IMR-90 (cell line): ENCODE results near the gene CCM2. TPM values are rescaled to one million over a fixed set of nuclear protein-coding genes. Genes with fewer than 3 reads are reported as not detected.

Source experiments
- ATAC-seq: fragments of 200-7000 bp; cut with Tn5 transposase; 2 replicates; pipeline ENCODE4 v1.9.1; 2020; ENCODE audit warnings: low read depth, mild to moderate bottlenecking, moderate library complexity
- BruUV-seq: library from RNA; stranded (reverse); fragments of 400-500 nt; replicated peaks from 2 replicates; lab custom pipeline; 2021; lab: Mats Ljungman, UMichigan
- CTCF ChIA-PET: fragments of 300-600 bp; formaldehyde crosslinking; extraction: SDS; loops from one replicate; lab custom pipeline; 2021; ENCODE audit warnings: antibody characterized with exemption; lab: Yijun Ruan, JAX
- POLR2A ChIA-PET: fragments of 300-600 bp; sonication (Branson Sonifier 250); formaldehyde crosslinking; loops from one replicate; lab custom pipeline; 2022; ENCODE audit warnings: antibody characterized with exemption; ENCODE audit not compliant: unreplicated experiment; lab: Charles Lee
- DNase-seq: peaks from one replicate; pipeline ENCODE4 v3.0.0; 2013
- H2AFZ ChIP-seq: replicated peaks from 2 replicates; pipeline ENCODE3; 2013; ENCODE audit warnings: low read length, mild to moderate bottlenecking; ENCODE audit not compliant: poor library complexity
- H2AK5ac ChIP-seq: 2 replicates; pipeline ENCODE4 v1.6.1; 2013; ENCODE audit warnings: low read depth, low read length, inconsistent platforms
- H2AK9ac ChIP-seq: replicated peaks from 2 replicates; pipeline ENCODE3; 2013; ENCODE audit warnings: mild to moderate bottlenecking, low read depth, low read length, moderate library complexity; ENCODE audit not compliant: poor library complexity
- H2BK120ac ChIP-seq: 2 replicates; pipeline ENCODE4 v1.6.1; 2013; ENCODE audit warnings: low read depth, low read length, inconsistent platforms
- H2BK15ac ChIP-seq: 3 replicates; pipeline ENCODE4 v1.6.1; 2013; ENCODE audit warnings: low read depth, low read length, inconsistent platforms
- H2BK20ac ChIP-seq: 2 replicates; pipeline ENCODE4 v1.6.1; 2013; ENCODE audit warnings: low read depth, mild to moderate bottlenecking, inconsistent platforms, low read length, moderate library complexity
- H2BK5ac ChIP-seq: 2 replicates; pipeline ENCODE4 v1.6.1; 2013; ENCODE audit warnings: mild to moderate bottlenecking, low read depth, low read length, inconsistent platforms; ENCODE audit not compliant: poor library complexity, severe bottlenecking
- H3K14ac ChIP-seq: replicated peaks from 2 replicates; pipeline ENCODE4 v1.6.1; 2013; ENCODE audit warnings: low read depth, low read length, inconsistent platforms
- H3K18ac ChIP-seq: 2 replicates; pipeline ENCODE4 v1.6.1; 2013; ENCODE audit warnings: low read depth, low read length, control low read depth
- H3K23ac ChIP-seq: 2 replicates; pipeline ENCODE4 v1.6.1; 2013; ENCODE audit warnings: low read depth, low read length, inconsistent platforms
- H3K27ac ChIP-seq: 2 replicates; pipeline ENCODE4 v1.5.1; 2013; ENCODE audit warnings: mild to moderate bottlenecking, control low read depth, low read length; ENCODE audit not compliant: insufficient read depth
- H3K27me3 ChIP-seq: 2 replicates; pipeline ENCODE4 v1.6.1; 2013; ENCODE audit warnings: low read length; ENCODE audit not compliant: control insufficient read depth, insufficient read depth
- H3K36me3 ChIP-seq: 2 replicates; pipeline ENCODE4 v1.6.1; 2013; ENCODE audit warnings: low read length, mixed read lengths; ENCODE audit not compliant: control insufficient read depth, insufficient read depth
- H3K4ac ChIP-seq: 2 replicates; pipeline ENCODE4 v1.6.1; 2013; ENCODE audit warnings: low read depth, low read length, inconsistent platforms
- H3K4me1 ChIP-seq: 2 replicates; pipeline ENCODE4 v1.6.1; 2013; ENCODE audit warnings: low read length, mixed read lengths; ENCODE audit not compliant: control insufficient read depth, insufficient read depth
- H3K4me2 ChIP-seq: 2 replicates; pipeline ENCODE4 v1.6.1; 2013; ENCODE audit warnings: low read depth, mild to moderate bottlenecking, control low read depth, low read length, moderate library complexity
- H3K4me3 ChIP-seq: 2 replicates; pipeline ENCODE4 v1.5.1; 2013; ENCODE audit warnings: low read depth, mild to moderate bottlenecking, control low read depth, low read length, moderate library complexity; ENCODE audit not compliant: insufficient read depth
- H3K56ac ChIP-seq: 2 replicates; pipeline ENCODE4 v1.6.1; 2013; ENCODE audit warnings: low read length, inconsistent platforms; ENCODE audit not compliant: insufficient read depth; ENCODE audit errors: extremely low read depth
- H3K79me1 ChIP-seq, 2 experiments: 2 replicates each; pipeline ENCODE4 v1.6.1; 2013; ENCODE audit warnings: low read length in 2 of 2, inconsistent platforms in 1 of 2, low read depth in 1 of 2
- H3K9ac ChIP-seq: 2 replicates; pipeline ENCODE4 v1.6.1; 2013; ENCODE audit warnings: low read depth, low read length, control low read depth
- H3K9me1 ChIP-seq: 2 replicates; pipeline ENCODE4 v1.6.1; 2013; ENCODE audit warnings: low read length, inconsistent platforms; ENCODE audit not compliant: insufficient read depth
- H3K9me3 ChIP-seq: 2 replicates; pipeline ENCODE4 v1.6.1; 2013; ENCODE audit warnings: low read length; ENCODE audit not compliant: control insufficient read depth, insufficient read depth
- H4K20me1 ChIP-seq: 2 replicates; pipeline ENCODE4 v1.6.1; 2013; ENCODE audit warnings: low read length, inconsistent platforms; ENCODE audit not compliant: insufficient read depth
- H4K5ac ChIP-seq: 2 replicates; pipeline ENCODE4 v1.6.1; 2013; ENCODE audit warnings: mild to moderate bottlenecking, low read depth, low read length, control low read depth
- H4K8ac ChIP-seq, 2 experiments: 2 replicates each; pipeline ENCODE4 v1.6.1; 2013; ENCODE audit warnings: low read depth in 2 of 2, low read length in 2 of 2, control low read depth in 1 of 2, inconsistent platforms in 1 of 2
- H4K91ac ChIP-seq: 2 replicates; pipeline ENCODE4 v1.6.1; 2013; ENCODE audit warnings: low read depth, low read length, inconsistent platforms; ENCODE audit not compliant: insufficient read depth
- BHLHE40 ChIP-seq: fragments of 150-350 bp; IDR thresholded peaks from 2 replicates; pipeline ENCODE4 v1.6.1; 2016; ENCODE audit warnings: mild to moderate bottlenecking, low read depth, low read length
- CEBPB ChIP-seq: IDR thresholded peaks from 2 replicates; pipeline ENCODE4 v1.6.1; 2012; ENCODE audit warnings: low read depth, low read length, improper control_type of control experiment
- FOS ChIP-seq: fragments of 150-350 bp; IDR thresholded peaks from 2 replicates; pipeline ENCODE4 v1.6.1; 2016; ENCODE audit warnings: low read depth, low read length
- MAFK ChIP-seq: IDR thresholded peaks from 2 replicates; pipeline ENCODE4 v1.6.1; 2012; ENCODE audit warnings: low read depth, low read length, improper control_type of control experiment
- MAZ ChIP-seq: IDR thresholded peaks from 2 replicates; pipeline ENCODE4 v1.6.1; 2012; ENCODE audit warnings: low read depth, mild to moderate bottlenecking, low read length, improper control_type of control experiment, moderate library complexity, borderline replicate concordance
- MXI1 ChIP-seq: IDR thresholded peaks from 2 replicates; pipeline ENCODE4 v1.6.1; 2012; ENCODE audit warnings: low read depth, mild to moderate bottlenecking, low read length, moderate library complexity, borderline replicate concordance
- NFE2L2 ChIP-seq: fragments of 150-350 bp; IDR thresholded peaks from 2 replicates; pipeline ENCODE4 v1.6.1; 2016; ENCODE audit warnings: low read depth, mild to moderate bottlenecking, low read length
- POLR2A ChIP-seq: IDR thresholded peaks from 2 replicates; pipeline ENCODE4 v1.6.1; 2012; ENCODE audit warnings: mild to moderate bottlenecking, low read depth, low read length
- RAD21 ChIP-seq: IDR thresholded peaks from 2 replicates; pipeline ENCODE4 v1.6.1; 2012; ENCODE audit warnings: low read length, improper control_type of control experiment
- RCOR1 ChIP-seq: IDR thresholded peaks from 2 replicates; pipeline ENCODE4 v1.6.1; 2012; ENCODE audit warnings: mild to moderate bottlenecking, low read length, improper control_type of control experiment; ENCODE audit not compliant: insufficient replicate concordance
- WGBS, 2 experiments: methylation state at CpG; one replicate each; pipeline versions ENCODE4 v1.1.5 to v1.1.7; 2013; ENCODE audit warnings: missing lambda C conversion rate in 2 of 2; ENCODE audit not compliant: insufficient read length in 1 of 2; ENCODE audit errors: extremely low coverage in 2 of 2; 5-methylcytosine and 5-hydroxymethylcytosine counted together
- dilution Hi-C: fragments of 300-500 bp; cut with HindIII; formaldehyde crosslinking; loops from one replicate; pipeline ENCODE4 v1.14.3; 2018; ENCODE audit warnings: low sequenced_read_pairs; ENCODE audit not compliant: unreplicated experiment
- in situ Hi-C: fragments of 300-500 bp; cut with MboI; formaldehyde crosslinking; loops from 3 replicates; pipeline ENCODE4 v1.14.3; 2019; ENCODE audit warnings: low sequenced_read_pairs, inconsistent platforms, mixed read lengths
- intact Hi-C: fragments of 100-400 bp; cut with micrococcal nuclease; formaldehyde crosslinking; loops from 2 replicates; pipeline ENCODE4 v1.10.0; 2022
- polyA plus RNA-seq, 3 experiments: library from polyadenylated mRNA; depleted of rRNA; stranded (reverse); fragments of >200 nt; gene quantifications; 2 replicates each; pipeline ENCODE4 v1.2.3, GENCODE V29; 2012; ENCODE audit warnings: low replicate concordance in 1 of 3
- total RNA-seq: library from RNA; depleted of rRNA; stranded (reverse); fragments of >200 nt; gene quantifications from 2 replicates; pipeline ENCODE4 v1.2.3, GENCODE V29; 2012
- TF ChIP-seq, protein P1 (sequence below): fragments of 150-350 bp; IDR thresholded peaks from 2 replicates; pipeline ENCODE4 v1.6.1; 2017; ENCODE audit warnings: mild to moderate bottlenecking, antibody characterized with exemption, low read length, low read depth

The CCM2 gene
- total and polyA plus RNA-seq, 2 of the 4 experiments (the other 2 are of a cell fraction) = 65.2 to 78.5 TPM

DNA sequence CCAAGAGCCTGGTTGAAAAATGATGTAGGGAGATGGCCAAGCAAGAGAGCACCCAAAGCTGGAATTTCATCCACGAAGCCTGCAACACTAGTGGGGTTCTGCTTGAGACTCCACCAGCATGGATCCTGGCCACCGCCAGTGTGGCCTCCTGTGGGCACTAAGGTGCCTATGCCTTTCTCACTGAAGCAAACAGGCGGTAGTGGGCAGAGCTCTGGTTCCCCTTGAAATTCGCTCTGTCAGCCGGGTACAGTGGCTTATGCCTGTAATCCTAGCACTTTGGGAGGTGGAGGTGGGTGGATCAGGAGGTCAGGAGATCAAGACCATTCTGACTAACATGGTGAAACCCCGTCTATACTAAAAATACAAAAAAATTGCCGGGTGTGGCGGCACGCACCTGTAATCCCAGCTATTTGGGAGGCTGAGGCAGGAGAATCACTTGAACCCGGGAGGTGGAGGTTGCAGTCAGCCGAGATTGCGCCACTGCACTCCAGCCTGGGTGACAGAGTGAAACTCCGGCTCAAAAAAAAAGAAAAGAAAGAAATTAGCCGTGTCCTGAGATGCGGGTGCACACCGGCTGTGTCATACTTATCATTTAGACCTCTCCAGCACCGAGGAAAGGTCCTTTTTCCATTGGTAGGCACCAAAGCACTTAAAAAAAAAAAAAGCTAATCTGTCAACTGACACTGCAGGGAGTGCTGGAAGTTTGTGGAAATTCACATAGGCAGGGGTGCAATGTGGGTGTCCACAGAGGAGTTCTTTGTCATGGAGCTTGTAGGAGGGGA is 28.3 kb downstream of the CCM2 start (continued):
- TF ChIP-seq BHLHE40 (no peak), RCOR1 (no peak)

DNA sequence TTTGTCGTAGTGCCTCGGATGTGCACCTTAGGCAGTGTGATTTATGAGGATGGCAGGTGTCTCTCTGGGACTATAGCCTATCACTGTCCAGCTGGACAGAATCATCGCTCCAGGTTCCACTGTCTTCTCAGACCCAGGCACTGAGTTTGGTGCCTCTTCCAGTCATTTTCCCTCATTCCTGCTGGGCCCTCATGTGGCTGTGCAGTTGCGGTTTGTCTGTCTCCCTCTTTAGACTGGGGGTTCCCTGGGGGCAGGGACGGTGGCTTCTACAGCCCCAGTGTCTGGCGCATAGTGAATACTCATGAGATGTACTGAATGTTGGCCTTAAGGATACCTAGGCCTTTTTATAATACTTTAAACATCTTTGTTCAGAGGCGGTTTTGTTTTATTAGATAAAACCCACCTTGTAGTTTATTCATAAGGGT is 28.9 kb downstream of the CCM2 start:
- Histone ChIP-seq H4K91ac (no peak overlapping the region), H3K36me3 (peaks cover 7% of the 10 kb centered on the region; the same call in 1 of the 2 replicates), H3K9me1 (peaks cover 31% of the 10 kb centered on the region), H3K56ac (no peak overlapping the region), H3K27ac (no peak overlapping the region), H2BK15ac (no peak overlapping the region), H3K27me3 (no peaks in the 10 kb centered on the region), H3K4me2 (no peak overlapping the region), H3K4ac (no peak overlapping the region), H4K5ac (no peak overlapping the region), H3K9ac (no peak overlapping the region), H3K18ac (no peak overlapping the region), H4K8ac (no peak overlapping the region), H2BK120ac (no peak overlapping the region), H3K4me3 (no peak overlapping the region), H3K79me1 (peaks cover 42 to 80% of the 10 kb centered on the region in 2 experiments), H3K14ac (no peak overlapping the region), H2AK9ac (peak overlapping the region; percentile 6), H4K20me1 (peaks cover 50% of the 10 kb centered on the region), H3K4me1 (peaks cover 16% of the 10 kb centered on the region), H2AFZ (no peak overlapping the region), H3K23ac (no peak overlapping the region), H3K9me3 (no peaks in the 10 kb centered on the region), H2BK20ac (no peak overlapping the region), H2AK5ac (no peak overlapping the region), H2BK5ac (no peak overlapping the region)
- intact Hi-C loops (no loop called here), in situ Hi-C loops (no loop called here), dilution Hi-C loops (no loop called here)
- CTCF ChIA-PET = interaction anchor here (1.0 kb wide), 1 partner anchor 107 kb away, joined by 3 read pairs; no protein-coding TSS in a partner anchor
- DNase-seq = no peak
- no peak for ATAC-seq
- POLR2A ChIA-PET = no interaction called here
- WGBS, 2 experiments = 100% methylated on average over 1 of the region's 7 CpGs; no CpG with 5 or more reads in 1 of the 2 experiments
- TF ChIP-seq POLR2A = no peak
- no peak for TF ChIP-seq CEBPB
- no peak for TF ChIP-seq MAZ
- TF ChIP-seq MAFK = no peak
- TF ChIP-seq FOS = no peak
- TF ChIP-seq, protein P1, sequence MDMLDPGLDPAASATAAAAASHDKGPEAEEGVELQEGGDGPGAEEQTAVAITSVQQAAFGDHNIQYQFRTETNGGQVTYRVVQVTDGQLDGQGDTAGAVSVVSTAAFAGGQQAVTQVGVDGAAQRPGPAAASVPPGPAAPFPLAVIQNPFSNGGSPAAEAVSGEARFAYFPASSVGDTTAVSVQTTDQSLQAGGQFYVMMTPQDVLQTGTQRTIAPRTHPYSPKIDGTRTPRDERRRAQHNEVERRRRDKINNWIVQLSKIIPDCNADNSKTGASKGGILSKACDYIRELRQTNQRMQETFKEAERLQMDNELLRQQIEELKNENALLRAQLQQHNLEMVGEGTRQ = no peak
- TF ChIP-seq RAD21 = no peak
- TF ChIP-seq MXI1 = no peak
- no peak for TF ChIP-seq NFE2L2
- BruUV-seq = no TSS peak
